Right atrium auricular region (tissue), 2 donors: ENCODE measurements around the gene RPGR. TPM values are rescaled to one million over a fixed set of nuclear protein-coding genes. Genes with fewer than 3 reads are reported as not detected.

Experiments
- DNase-seq: peaks from one replicate; pipeline ENCODE4 v3.0.0-alpha.2; 2019; ENCODE audit warnings: low spot score
- H3K27ac ChIP-seq, 2 donors: fragments of 200-600 bp; sonication (generic); 1 replicate in 1 of 2; 2 replicates in 1 of 2; pipeline ENCODE4 v1.5.1; 2016 to 2019
- H3K27me3 ChIP-seq, 2 donors: fragments of 200-600 bp; sonication (generic); one replicate each; pipeline versions ENCODE4 v1.5.1 to v1.6.0; 2017 to 2019
- H3K36me3 ChIP-seq: fragments of 200-600 bp; sonication (generic); one replicate; pipeline ENCODE4 v1.5.1; 2016
- H3K4me1 ChIP-seq, 2 donors: fragments of 200-600 bp; sonication (generic); one replicate each; pipeline versions ENCODE4 v1.5.1 to v1.6.0; 2017 to 2019
- H3K4me3 ChIP-seq, 2 donors: fragments of 200-600 bp; sonication (generic); 1 replicate in 1 of 2; 2 replicates in 1 of 2; pipeline ENCODE4 v1.5.1; 2017 to 2019; ENCODE audit warnings: mild to moderate bottlenecking in 1 of 2, moderate library complexity in 1 of 2
- H3K9me3 ChIP-seq, 2 donors: fragments of 200-600 bp; sonication (generic); one replicate each; pipeline ENCODE4 v1.5.1; 2019
- CTCF ChIP-seq, 2 donors: fragments of 200-600 bp; sonication (generic); IDR thresholded peaks; one replicate each; pipeline ENCODE4 v1.5.1; 2019; ENCODE audit warnings: antibody characterized with exemption in 2 of 2
- total RNA-seq, 2 donors: library from RNA; depleted of rRNA; stranded (reverse); fragments of >200 nt; gene quantifications; one replicate each; pipeline ENCODE4 v1.1.0, GENCODE V29; 2016

Gene RPGR
- total RNA-seq, 2 donors from 2014 or later, result 4.6 to 11.0 TPM

DNA sequence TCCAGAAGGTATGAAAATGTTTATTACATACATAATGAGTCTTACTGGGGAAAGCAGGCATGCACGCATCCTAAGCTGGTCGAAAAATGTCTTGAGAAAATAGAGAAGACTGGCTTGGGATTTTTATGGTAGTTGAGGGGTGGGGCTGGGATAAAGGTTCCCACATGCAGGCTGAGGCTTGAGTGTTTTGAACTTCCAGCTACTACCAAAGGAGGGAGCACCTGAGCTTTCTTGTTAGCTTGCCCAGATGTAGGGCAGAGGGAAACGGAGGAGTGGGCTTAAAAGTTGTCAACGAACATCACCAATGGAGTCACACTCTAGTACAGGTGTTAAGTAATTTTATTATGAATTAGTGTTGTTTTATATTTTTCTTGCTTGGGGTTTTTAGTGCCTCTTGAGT lies 67.1 kb downstream of the RPGR start:
- Histone ChIP-seq H3K36me3 (no peaks in the 10 kb centered on the region), H3K4me1 (no peaks in the 10 kb centered on the region), H3K27ac (no peak overlapping the region), H3K4me3 (no peak overlapping the region), H3K9me3 (no peaks in the 10 kb centered on the region), H3K27me3 (no peaks in the 10 kb centered on the region)
- no peak for DNase-seq
- TF ChIP-seq CTCF (IDR thresholded peaks at IDR 0.05), result no peak

- H3K36me3 ChIP-seq, result no peaks in the 10 kb centered on the region
- H3K27ac ChIP-seq, result no peak overlapping the region
- no peaks in the 10 kb centered on the region for H3K4me1 ChIP-seq
- DNase-seq, result no peak
- no peaks in the 10 kb centered on the region for H3K27me3 ChIP-seq
- no peaks in the 10 kb centered on the region for H3K9me3 ChIP-seq
- no peak for TF ChIP-seq CTCF (IDR thresholded peaks at IDR 0.05)
- no peak overlapping the region for H3K4me3 ChIP-seq
Measured at GRCh38 chrX:38256019-38256418, 71.3 kb downstream of the RPGR start.

GRCh38 chrX:38249965-38250364 lies 77.3 kb downstream of the RPGR start:
- TF ChIP-seq CTCF (IDR thresholded peaks at IDR 0.05), result no peak
- Histone ChIP-seq H3K4me3 (no peak overlapping the region), H3K27ac (no peak overlapping the region), H3K9me3 (no peaks in the 10 kb centered on the region), H3K27me3 (no peaks in the 10 kb centered on the region), H3K36me3 (no peaks in the 10 kb centered on the region), H3K4me1 (no peaks in the 10 kb centered on the region)
- DNase-seq, result no peak

- H3K4me3 ChIP-seq, result no peak overlapping the region
- DNase-seq, result no peak
- TF ChIP-seq CTCF (IDR thresholded peaks at IDR 0.05), result no peak
- H3K4me1 ChIP-seq, result no peaks in the 10 kb centered on the region
- no peaks in the 10 kb centered on the region for H3K9me3 ChIP-seq
- no peak overlapping the region for H3K27ac ChIP-seq
- no peaks in the 10 kb centered on the region for H3K36me3 ChIP-seq
- H3K27me3 ChIP-seq, result no peaks in the 10 kb centered on the region
Measured at GRCh38 chrX:38247051-38247450, 80.3 kb downstream of the RPGR start.

DNA sequence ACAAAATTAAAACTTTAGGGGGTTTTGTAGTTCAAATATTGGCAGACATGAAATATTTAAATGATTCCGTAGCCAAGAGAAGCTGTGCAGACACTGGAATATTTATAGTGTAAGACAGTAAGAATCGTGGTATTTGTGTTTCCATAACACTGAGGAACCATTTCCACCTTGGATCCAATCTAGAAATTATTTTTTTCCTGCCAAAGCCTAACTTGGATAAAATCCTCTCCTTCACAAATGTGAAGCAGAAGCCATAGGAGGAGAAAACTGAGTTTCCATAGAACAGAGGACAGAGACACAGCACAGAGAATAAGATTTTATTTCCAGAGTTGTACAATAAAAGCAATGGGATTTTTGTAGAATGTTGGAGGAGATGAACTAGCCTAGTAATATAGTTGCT lies 86.8 kb downstream of the RPGR start:
- Histone ChIP-seq H3K27ac (no peak overlapping the region), H3K4me3 (no peak overlapping the region), H3K36me3 (no peaks in the 10 kb centered on the region), H3K9me3 (no peaks in the 10 kb centered on the region), H3K4me1 (no peaks in the 10 kb centered on the region), H3K27me3 (no peaks in the 10 kb centered on the region)
- no peak for TF ChIP-seq CTCF (IDR thresholded peaks at IDR 0.05)
- DNase-seq, result no peak

DNA sequence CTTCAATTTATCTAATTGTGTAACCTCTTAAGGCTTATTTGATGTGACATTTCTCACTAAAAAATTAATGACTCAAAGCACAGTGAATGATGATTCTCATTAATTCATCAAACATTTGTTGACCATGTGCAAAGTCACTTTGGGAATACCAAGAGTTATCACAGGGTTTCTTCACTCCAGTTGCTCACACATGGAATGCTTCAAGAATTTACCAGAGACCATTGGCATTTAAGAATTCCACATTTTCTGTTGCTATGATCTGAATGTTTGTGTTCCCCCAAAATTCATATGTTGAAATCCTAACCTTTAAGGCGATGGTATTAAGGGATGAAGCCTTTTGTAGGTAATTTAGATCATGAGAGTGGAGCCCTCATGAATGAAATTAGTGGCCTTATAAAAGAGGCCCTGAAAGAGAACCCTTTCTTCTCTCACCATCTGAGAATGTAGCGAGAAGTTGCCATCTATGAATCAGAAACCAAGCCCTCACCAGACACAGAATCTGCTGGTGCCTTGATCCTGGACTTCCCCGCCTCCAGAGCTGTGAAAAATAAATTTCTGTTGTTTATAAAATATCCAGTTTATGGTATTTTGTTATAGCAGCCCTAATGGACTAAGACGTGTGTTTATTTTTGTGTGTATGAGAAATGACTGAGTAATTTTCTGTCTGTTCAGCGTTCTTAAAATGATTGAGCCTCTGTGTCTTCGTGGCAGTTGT lies 90.3 kb downstream of the RPGR start:
- Histone ChIP-seq H3K4me3 (no peak overlapping the region), H3K9me3 (no peaks in the 10 kb centered on the region)

More for the DNA sequence above, 90.3 kb downstream of the RPGR start:
- no peak for TF ChIP-seq CTCF (IDR thresholded peaks at IDR 0.05)
- Histone ChIP-seq H3K27ac (no peak overlapping the region), H3K27me3 (no peaks in the 10 kb centered on the region), H3K36me3 (no peaks in the 10 kb centered on the region), H3K4me1 (peaks cover 0 to 14% of the 10 kb centered on the region in 2 donors)
- DNase-seq, result no peak
